Measurements from ENCODE around the gene TRDMT1.

GRCh38 chr10:17219024-17219423, 17.6 kb upstream of the TRDMT1 start:
- no peak for TF ChIP-seq EZH2 (IDR thresholded peaks at IDR 0.05; ENCODE audit: borderline replicate concordance, insufficient read depth, low read length, poor library complexity, severe bottlenecking)
- TF ChIP-seq EP300 (conservative IDR thresholded peaks at IDR 0.05; ENCODE audit: poor library complexity, severe bottlenecking): no peak
- no peak for TF ChIP-seq CTCF (IDR thresholded peaks at IDR 0.05; ENCODE audit: poor library complexity, severe bottlenecking)
- TF ChIP-seq POLR2AphosphoS5 (IDR thresholded peaks at IDR 0.05): no peak
